DND-41 (cell line): ENCODE data around the gene CCR9.
A peak's percentile ranks its signal among the peaks of the same experiment; 100 is the strongest.

Experiments used
- ATAC-seq: fragments of 200-7000 bp; cut with Tn5 transposase; 3 replicates; pipeline ENCODE4 v1.9.1; 2021; ENCODE audit warnings: low read depth; ENCODE audit not compliant: insufficient read depth
- DNase-seq: peaks from one replicate; pipeline ENCODE4 v3.0.0-alpha.2; 2020
- H2AFZ ChIP-seq: 2 replicates; pipeline ENCODE4 v1.6.0; 2012; ENCODE audit warnings: low read depth, low read length
- H3K27ac ChIP-seq: 2 replicates; pipeline ENCODE4 v1.5.1; 2012; ENCODE audit warnings: low read length, inconsistent platforms
- H3K27me3 ChIP-seq: fragments of 200-600 bp; sonication (generic); 2 replicates; pipeline ENCODE4 v1.6.0; 2012; ENCODE audit warnings: low read length, mild to moderate bottlenecking, inconsistent platforms; ENCODE audit not compliant: insufficient read depth, poor library complexity
- H3K36me3 ChIP-seq: 2 replicates; pipeline ENCODE4 v1.5.1; 2012; ENCODE audit warnings: low read length, inconsistent platforms; ENCODE audit not compliant: insufficient read depth
- H3K4me1 ChIP-seq: 2 replicates; pipeline ENCODE4 v1.5.1; 2012; ENCODE audit warnings: mild to moderate bottlenecking, low read length; ENCODE audit not compliant: insufficient read depth
- H3K4me2 ChIP-seq: 2 replicates; pipeline ENCODE4 v1.6.0; 2012; ENCODE audit warnings: mild to moderate bottlenecking, moderate library complexity, low read length, inconsistent platforms; ENCODE audit not compliant: insufficient read depth
- H3K4me3 ChIP-seq, 2 experiments: fragments of 200-600 bp in 1 of 2; shearing (Covaris generic) in 1 of 2; 2 replicates each; pipeline ENCODE4 v1.5.1; 2012 to 2016; ENCODE audit warnings: inconsistent platforms in 2 of 2, low read length in 2 of 2, mild to moderate bottlenecking in 2 of 2, low read depth in 1 of 2, moderate library complexity in 1 of 2
- H3K79me2 ChIP-seq: 2 replicates; pipeline ENCODE4 v1.6.0; 2012; ENCODE audit warnings: low read length, inconsistent platforms; ENCODE audit not compliant: insufficient read depth
- H3K9ac ChIP-seq: 2 replicates; pipeline ENCODE4 v1.6.0; 2012; ENCODE audit warnings: low read depth, mild to moderate bottlenecking, inconsistent platforms, low read length, moderate library complexity
- H3K9me3 ChIP-seq: 2 replicates; pipeline ENCODE4 v1.5.1; 2012; ENCODE audit warnings: low read length, moderate library complexity, mild to moderate bottlenecking, inconsistent platforms; ENCODE audit not compliant: insufficient read depth, severe bottlenecking
- H4K20me1 ChIP-seq: 2 replicates; pipeline ENCODE4 v1.6.0; 2012; ENCODE audit warnings: low read length; ENCODE audit not compliant: insufficient read depth
- CTCF ChIP-seq: IDR thresholded peaks from 2 replicates; pipeline ENCODE4 v1.5.1; 2012; ENCODE audit warnings: borderline replicate concordance, low read length, moderate library complexity, mild to moderate bottlenecking; ENCODE audit not compliant: poor library complexity, severe bottlenecking; ENCODE audit errors: extremely low read depth
- EZH2 ChIP-seq: IDR thresholded peaks from 3 replicates; pipeline ENCODE4 v1.6.1; 2012; ENCODE audit warnings: borderline replicate concordance, low read depth, mild to moderate bottlenecking, moderate library complexity, low read length, inconsistent platforms; ENCODE audit not compliant: severe bottlenecking

The CCR9 gene

GRCh38 chr3:45938043-45938435, 51.7 kb downstream of the CCR9 start:
- no peaks in the 10 kb centered on the region for H3K27me3 ChIP-seq
- 0 out of 2 replicates have a peak, but pooled peaks cover 7% of the 10 kb centered on the region for H4K20me1 ChIP-seq
- no peak overlapping the region for H3K9ac ChIP-seq
- H3K36me3 ChIP-seq = peaks cover 82% of the 10 kb centered on the region
- no peak overlapping the region for H3K4me3 ChIP-seq
- H3K9me3 ChIP-seq = no peaks in the 10 kb centered on the region
- H2AFZ ChIP-seq = no peak overlapping the region
- no peak for TF ChIP-seq CTCF
- TF ChIP-seq EZH2 = no peak
- ATAC-seq (no peak), DNase-seq (no peak)
- peak overlapping the region; percentile 59 for H3K27ac ChIP-seq
- no peak overlapping the region for H3K4me2 ChIP-seq
- H3K79me2 ChIP-seq = peaks cover 29% of the 10 kb centered on the region
- peaks cover 42% of the 10 kb centered on the region for H3K4me1 ChIP-seq

- DNase-seq (peak; percentile 91), ATAC-seq (peak; percentile 73)
- Histone ChIP-seq H3K27ac (peak overlapping the region; percentile 73), H3K9me3 (no peaks in the 10 kb centered on the region), H3K9ac (no peak overlapping the region), H3K79me2 (peaks cover 29% of the 10 kb centered on the region), H4K20me1 (0 out of 2 replicates have a peak, but pooled peaks cover 7% of the 10 kb centered on the region), H3K27me3 (no peaks in the 10 kb centered on the region), H3K36me3 (peaks cover 73% of the 10 kb centered on the region), H3K4me2 (no peak overlapping the region), H2AFZ (no peak overlapping the region), H3K4me3 (no peak overlapping the region), H3K4me1 (peaks cover 50% of the 10 kb centered on the region)
- TF ChIP-seq CTCF (peak; percentile 99), EZH2 (no peak)
Observed at GRCh38 chr3:45938864-45939263, 52.5 kb downstream of the CCR9 start.

- ATAC-seq (no peak), DNase-seq (no peak)
- Histone ChIP-seq H4K20me1 (0 out of 2 replicates have a peak, but pooled peaks cover 7% of the 10 kb centered on the region), H3K27ac (peak overlapping the region; percentile 73), H3K4me3 (no peak overlapping the region), H2AFZ (no peak overlapping the region), H3K79me2 (peaks cover 29% of the 10 kb centered on the region), H3K4me2 (no peak overlapping the region), H3K4me1 (peaks cover 55% of the 10 kb centered on the region), H3K9me3 (no peaks in the 10 kb centered on the region), H3K36me3 (peaks cover 69% of the 10 kb centered on the region), H3K9ac (no peak overlapping the region), H3K27me3 (no peaks in the 10 kb centered on the region)
- TF ChIP-seq CTCF (no peak), EZH2 (no peak)
Observed at GRCh38 chr3:45939341-45939771, 53.0 kb downstream of the CCR9 start.

- ATAC-seq = no peak
- no peak for DNase-seq
- Histone ChIP-seq H2AFZ (no peak overlapping the region), H3K9me3 (no peaks in the 10 kb centered on the region), H3K79me2 (peaks cover 29% of the 10 kb centered on the region), H3K27ac (peak overlapping the region; percentile 73), H4K20me1 (0 out of 2 replicates have a peak, but pooled peaks cover 7% of the 10 kb centered on the region), H3K9ac (no peak overlapping the region), H3K4me1 (peaks cover 63% of the 10 kb centered on the region), H3K4me3 (no peak overlapping the region), H3K4me2 (no peak overlapping the region), H3K27me3 (no peaks in the 10 kb centered on the region), H3K36me3 (peaks cover 67% of the 10 kb centered on the region)
- no peak for TF ChIP-seq EZH2
- TF ChIP-seq CTCF = no peak
Observed at GRCh38 chr3:45940004-45940780, 53.8 kb downstream of the CCR9 start.
